ENCODE results near the gene MCUB. TPM values are rescaled to one million over a fixed set of nuclear protein-coding genes. Genes with fewer than 3 reads are reported as not detected.

The MCUB gene
- total RNA-seq, 3 donors from 2014 or later, result 52.2 to 74.7 (median 62.0) TPM

GRCh38 chr4:109698656-109699055, 138.6 kb downstream of the MCUB start:
- H3K36me3 Mint-ChIP-seq (ENCODE audit: insufficient read depth), result peaks cover 11% of the 10 kb centered on the region
- peaks cover 41% of the 10 kb centered on the region for H3K4me1 Mint-ChIP-seq (ENCODE audit: low read depth)
- H3K27me3 Mint-ChIP-seq (ENCODE audit: low read depth), result no peaks in the 10 kb centered on the region
- DNase-seq (no peak), ATAC-seq (no peak)
- H3K9me3 Mint-ChIP-seq, result no peaks in the 10 kb centered on the region
- no peak overlapping the region for H3K4me3 Mint-ChIP-seq

- H3K4me3 Mint-ChIP-seq, result no peak overlapping the region
- ATAC-seq (no peak), DNase-seq (no peak)
- H3K27me3 Mint-ChIP-seq (ENCODE audit: low read depth), result no peaks in the 10 kb centered on the region
- peaks cover 7% of the 10 kb centered on the region for H3K36me3 Mint-ChIP-seq (ENCODE audit: insufficient read depth)
- H3K9me3 Mint-ChIP-seq, result no peaks in the 10 kb centered on the region
- peaks cover 46% of the 10 kb centered on the region for H3K4me1 Mint-ChIP-seq (ENCODE audit: low read depth)
These were observed 139.6 kb downstream of the MCUB start for GRCh38 chr4:109699553-109700225.

GRCh38 chr4:109701566-109702410, 141.7 kb downstream of the MCUB start:
- H3K36me3 Mint-ChIP-seq (ENCODE audit: insufficient read depth), result peaks cover 7% of the 10 kb centered on the region
- H3K27me3 Mint-ChIP-seq (ENCODE audit: low read depth), result no peaks in the 10 kb centered on the region
- peak overlapping the region; percentile 93 for H3K4me3 Mint-ChIP-seq
- ATAC-seq (no peak), DNase-seq (no peak)
- H3K4me1 Mint-ChIP-seq (ENCODE audit: low read depth), result peaks cover 44% of the 10 kb centered on the region
- no peaks in the 10 kb centered on the region for H3K9me3 Mint-ChIP-seq

- Mint-ChIP-seq H3K4me1 (ENCODE audit: low read depth) (peaks cover 44% of the 10 kb centered on the region), H3K36me3 (ENCODE audit: insufficient read depth) (no peaks in the 10 kb centered on the region), H3K27me3 (ENCODE audit: low read depth) (no peaks in the 10 kb centered on the region), H3K9me3 (no peaks in the 10 kb centered on the region), H3K4me3 (peak within 1 kb of the TSS; percentile 93)
- peak; percentile 69 for DNase-seq
- ATAC-seq, result peak; percentile 77 to 84
These were observed 143.1 kb downstream of the MCUB start, which contains the start of gene CASP6 for GRCh38 chr4:109702950-109703663. Gene CASP6, minus strand, starts transcription at chr4:109703445. Its CDS starts 50 bp downstream, at chr4:109703395.

GRCh38 chr4:109703664-109704361, 143.8 kb downstream of the MCUB start:
- H3K4me3 Mint-ChIP-seq, result peak overlapping the region; percentile 93
- H3K9me3 Mint-ChIP-seq, result no peaks in the 10 kb centered on the region
- H3K36me3 Mint-ChIP-seq (ENCODE audit: insufficient read depth), result peaks cover 3% of the 10 kb centered on the region
- ATAC-seq (no peak), DNase-seq (no peak)
- peaks cover 38% of the 10 kb centered on the region for H3K4me1 Mint-ChIP-seq (ENCODE audit: low read depth)
- no peaks in the 10 kb centered on the region for H3K27me3 Mint-ChIP-seq (ENCODE audit: low read depth)

GRCh38 chr4:109708435-109708834, 148.4 kb downstream of the MCUB start:
- H3K9me3 Mint-ChIP-seq, result no peaks in the 10 kb centered on the region
- peaks cover 11% of the 10 kb centered on the region for H3K36me3 Mint-ChIP-seq (ENCODE audit: insufficient read depth)
- ATAC-seq (no peak), DNase-seq (no peak)
- H3K4me3 Mint-ChIP-seq, result no peak overlapping the region
- H3K27me3 Mint-ChIP-seq (ENCODE audit: low read depth), result no peaks in the 10 kb centered on the region
- H3K4me1 Mint-ChIP-seq (ENCODE audit: low read depth), result peaks cover 7% of the 10 kb centered on the region

GRCh38 chr4:109708990-109709389, 148.9 kb downstream of the MCUB start:
- no peak for DNase-seq
- ATAC-seq, result no peak
- Mint-ChIP-seq H3K27me3 (ENCODE audit: low read depth) (no peaks in the 10 kb centered on the region), H3K9me3 (no peaks in the 10 kb centered on the region), H3K4me1 (ENCODE audit: low read depth) (peaks cover 3% of the 10 kb centered on the region), H3K4me3 (no peak overlapping the region), H3K36me3 (ENCODE audit: insufficient read depth) (peaks cover 13% of the 10 kb centered on the region)

GRCh38 chr4:109713500-109713899, 153.5 kb downstream of the MCUB start:
- ATAC-seq (no peak), DNase-seq (no peak)
- H3K36me3 Mint-ChIP-seq (ENCODE audit: insufficient read depth), result peaks cover 25% of the 10 kb centered on the region
- no peaks in the 10 kb centered on the region for H3K9me3 Mint-ChIP-seq
- H3K4me1 Mint-ChIP-seq (ENCODE audit: low read depth), result peaks cover 1% of the 10 kb centered on the region
- no peaks in the 10 kb centered on the region for H3K27me3 Mint-ChIP-seq (ENCODE audit: low read depth)
- H3K4me3 Mint-ChIP-seq, result no peak overlapping the region

GRCh38 chr4:109718759-109719158, 158.7 kb downstream of the MCUB start:
- Mint-ChIP-seq H3K27me3 (ENCODE audit: low read depth) (no peaks in the 10 kb centered on the region), H3K4me3 (no peak overlapping the region), H3K9me3 (no peaks in the 10 kb centered on the region), H3K4me1 (ENCODE audit: low read depth) (no peaks in the 10 kb centered on the region), H3K36me3 (ENCODE audit: insufficient read depth) (peaks cover 26% of the 10 kb centered on the region)
- ATAC-seq (no peak), DNase-seq (no peak)

- DNase-seq (no peak), ATAC-seq (no peak)
- Mint-ChIP-seq H3K36me3 (ENCODE audit: insufficient read depth) (peaks cover 25% of the 10 kb centered on the region), H3K9me3 (no peaks in the 10 kb centered on the region), H3K4me3 (no peak overlapping the region), H3K27me3 (ENCODE audit: low read depth) (no peaks in the 10 kb centered on the region), H3K4me1 (ENCODE audit: low read depth) (no peaks in the 10 kb centered on the region)
These were observed 159.6 kb downstream of the MCUB start for GRCh38 chr4:109719604-109720003.

GRCh38 chr4:109721033-109721432, 161.0 kb downstream of the MCUB start:
- peaks cover 31% of the 10 kb centered on the region for H3K36me3 Mint-ChIP-seq (ENCODE audit: insufficient read depth)
- no peaks in the 10 kb centered on the region for H3K9me3 Mint-ChIP-seq
- ATAC-seq (no peak), DNase-seq (no peak)
- peaks cover 3% of the 10 kb centered on the region for H3K4me1 Mint-ChIP-seq (ENCODE audit: low read depth)
- no peak overlapping the region for H3K4me3 Mint-ChIP-seq
- no peaks in the 10 kb centered on the region for H3K27me3 Mint-ChIP-seq (ENCODE audit: low read depth)

GRCh38 chr4:109722357-109722756, 162.3 kb downstream of the MCUB start:
- Mint-ChIP-seq H3K27me3 (ENCODE audit: low read depth) (no peaks in the 10 kb centered on the region), H3K36me3 (ENCODE audit: insufficient read depth) (peaks cover 28% of the 10 kb centered on the region), H3K4me3 (no peak overlapping the region), H3K9me3 (no peaks in the 10 kb centered on the region), H3K4me1 (ENCODE audit: low read depth) (peaks cover 3% of the 10 kb centered on the region)
- ATAC-seq (no peak), DNase-seq (no peak)

GRCh38 chr4:109723110-109723509, 163.1 kb downstream of the MCUB start:
- Mint-ChIP-seq H3K4me1 (ENCODE audit: low read depth) (peaks cover 7% of the 10 kb centered on the region), H3K4me3 (no peak overlapping the region), H3K27me3 (ENCODE audit: low read depth) (no peaks in the 10 kb centered on the region), H3K9me3 (no peaks in the 10 kb centered on the region), H3K36me3 (ENCODE audit: insufficient read depth) (peaks cover 27% of the 10 kb centered on the region)
- DNase-seq, result no peak
- no peak for ATAC-seq

GRCh38 chr4:109728385-109728784, 168.3 kb downstream of the MCUB start:
- Mint-ChIP-seq H3K4me3 (peak overlapping the region; percentile 87), H3K27me3 (ENCODE audit: low read depth) (no peaks in the 10 kb centered on the region), H3K9me3 (no peaks in the 10 kb centered on the region), H3K4me1 (ENCODE audit: low read depth) (peaks cover 22% of the 10 kb centered on the region), H3K36me3 (ENCODE audit: insufficient read depth) (peaks cover 17% of the 10 kb centered on the region)
- ATAC-seq (no peak), DNase-seq (no peak)

All from activated T-cell treated with anti-CD3 and anti-CD28 coated beads, Interleukin-2, amount 50 U/mL, for 4 hours (primary cell).